ENCODE measurements around the gene LNP1. TPM values are rescaled to one million over a fixed set of nuclear protein-coding genes. Genes with fewer than 3 reads are reported as not detected.

The LNP1 gene
- polyA plus RNA-seq, 4 donors: 7.0 to 10.1 (median 8.7) TPM

- no peak for DNase-seq (ENCODE audit: low read depth in 4 of 4, low spot score in 3 of 4)
These were observed 4.4 kb upstream of the LNP1 start for GRCh38 chr3:100396967-100397366.

GRCh38 chr3:100399341-100400071 is 1.8 kb upstream of the LNP1 start:
- DNase-seq (ENCODE audit: low read depth in 4 of 4, low spot score in 3 of 4): no peak

GRCh38 chr3:100400419-100400779 is 940 bp upstream of the LNP1 start:
- DNase-seq (ENCODE audit: low read depth in 4 of 4, low spot score in 3 of 4): no peak

GRCh38 chr3:100401674-100402041 is 319 bp downstream of the LNP1 start:
- peak in 1 of 4 donors; percentile 24 for DNase-seq (ENCODE audit: low read depth in 4 of 4, low spot score in 3 of 4)

GRCh38 chr3:100402256-100402655 is 917 bp downstream of the LNP1 start:
- peak in 2 of 4 donors; percentile 26 to 31 for DNase-seq (ENCODE audit: low read depth in 4 of 4, low spot score in 3 of 4)

- no peak for DNase-seq (ENCODE audit: low read depth in 4 of 4, low spot score in 3 of 4)
These were observed 1.6 kb downstream of the LNP1 start for GRCh38 chr3:100402891-100403290.

- no peak for DNase-seq (ENCODE audit: low read depth in 4 of 4, low spot score in 3 of 4)
These were observed 2.3 kb downstream of the LNP1 start for GRCh38 chr3:100403362-100404249.

- DNase-seq (ENCODE audit: low read depth in 4 of 4, low spot score in 3 of 4): no peak
These were observed 2.9 kb downstream of the LNP1 start for GRCh38 chr3:100404250-100404548.

GRCh38 chr3:100407164-100407563 is 5.8 kb downstream of the LNP1 start:
- no peak for DNase-seq (ENCODE audit: low read depth in 4 of 4, low spot score in 3 of 4)

GRCh38 chr3:100407977-100408532 is 6.7 kb downstream of the LNP1 start:
- no peak for DNase-seq (ENCODE audit: low read depth in 4 of 4, low spot score in 3 of 4)

- DNase-seq (ENCODE audit: low read depth in 4 of 4, low spot score in 3 of 4): no peak
These were observed 10.0 kb downstream of the LNP1 start for GRCh38 chr3:100411091-100411982.

GRCh38 chr3:100412912-100413590 is 11.7 kb downstream of the LNP1 start:
- no peak for DNase-seq (ENCODE audit: low read depth in 4 of 4, low spot score in 3 of 4)

- no peak for DNase-seq (ENCODE audit: low read depth in 4 of 4, low spot score in 3 of 4)
These were observed 12.3 kb downstream of the LNP1 start for GRCh38 chr3:100413613-100414012.

GRCh38 chr3:100416176-100416575 is 14.8 kb downstream of the LNP1 start:
- DNase-seq (ENCODE audit: low read depth in 4 of 4, low spot score in 3 of 4): no peak

GRCh38 chr3:100416863-100417262 is 15.5 kb downstream of the LNP1 start:
- no peak for DNase-seq (ENCODE audit: low read depth in 4 of 4, low spot score in 3 of 4)

GRCh38 chr3:100419406-100419805 is 18.1 kb downstream of the LNP1 start:
- DNase-seq (ENCODE audit: low read depth in 4 of 4, low spot score in 3 of 4): no peak

GRCh38 chr3:100420885-100421284 is 19.5 kb downstream of the LNP1 start:
- DNase-seq (ENCODE audit: low read depth in 4 of 4, low spot score in 3 of 4): no peak

- DNase-seq (ENCODE audit: low read depth in 4 of 4, low spot score in 3 of 4): no peak
These were observed 22.3 kb downstream of the LNP1 start for GRCh38 chr3:100423611-100424010.

- no peak for DNase-seq (ENCODE audit: low read depth in 4 of 4, low spot score in 3 of 4)
These were observed 22.9 kb downstream of the LNP1 start for GRCh38 chr3:100424261-100424660.

- DNase-seq (ENCODE audit: low read depth in 4 of 4, low spot score in 3 of 4): no peak
These were observed 24.0 kb downstream of the LNP1 start for GRCh38 chr3:100425316-100425715.
